ENCODE data around the gene IDH3A. TPM values are rescaled to one million over a fixed set of nuclear protein-coding genes. Genes with fewer than 3 reads are reported as not detected.

Gene IDH3A
- total RNA-seq, 1 donor from 2014 or later, result 41.5 TPM

DNA sequence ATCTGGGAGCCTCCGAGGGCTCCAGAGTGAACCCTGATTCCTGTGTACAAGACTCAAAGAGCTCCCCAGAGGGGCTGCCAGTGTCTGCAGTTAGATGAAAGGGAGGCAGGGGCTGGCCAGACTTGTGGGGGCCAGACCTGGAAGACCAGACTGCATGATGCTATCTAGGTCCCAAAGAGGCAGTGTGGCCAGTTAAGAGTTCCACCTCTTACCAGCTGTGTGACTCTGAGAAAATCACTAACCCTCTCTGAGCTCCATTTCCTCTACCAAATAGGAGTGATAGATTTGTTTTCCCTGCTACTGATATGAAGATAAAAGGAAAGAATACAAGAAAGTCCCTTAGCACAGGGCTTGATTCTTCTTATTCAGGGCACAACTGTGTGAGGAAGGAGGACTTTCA lies 56.2 kb downstream of the IDH3A start:
- Mint-ChIP-seq H3K9me3 (no peaks in the 10 kb centered on the region), H3K36me3 (ENCODE audit: low read depth) (no peaks in the 10 kb centered on the region), H3K4me1 (peaks cover 66% of the 10 kb centered on the region), H3K4me3 (peak overlapping the region; percentile 34), H3K27ac (ENCODE audit: unreplicated experiment) (peak overlapping the region; percentile 67), H3K27me3 (ENCODE audit: low read depth) (no peaks in the 10 kb centered on the region)
- DNase-seq (ENCODE audit: low read depth, low spot score), result no peak
- TF ChIP-seq, protein P1, sequence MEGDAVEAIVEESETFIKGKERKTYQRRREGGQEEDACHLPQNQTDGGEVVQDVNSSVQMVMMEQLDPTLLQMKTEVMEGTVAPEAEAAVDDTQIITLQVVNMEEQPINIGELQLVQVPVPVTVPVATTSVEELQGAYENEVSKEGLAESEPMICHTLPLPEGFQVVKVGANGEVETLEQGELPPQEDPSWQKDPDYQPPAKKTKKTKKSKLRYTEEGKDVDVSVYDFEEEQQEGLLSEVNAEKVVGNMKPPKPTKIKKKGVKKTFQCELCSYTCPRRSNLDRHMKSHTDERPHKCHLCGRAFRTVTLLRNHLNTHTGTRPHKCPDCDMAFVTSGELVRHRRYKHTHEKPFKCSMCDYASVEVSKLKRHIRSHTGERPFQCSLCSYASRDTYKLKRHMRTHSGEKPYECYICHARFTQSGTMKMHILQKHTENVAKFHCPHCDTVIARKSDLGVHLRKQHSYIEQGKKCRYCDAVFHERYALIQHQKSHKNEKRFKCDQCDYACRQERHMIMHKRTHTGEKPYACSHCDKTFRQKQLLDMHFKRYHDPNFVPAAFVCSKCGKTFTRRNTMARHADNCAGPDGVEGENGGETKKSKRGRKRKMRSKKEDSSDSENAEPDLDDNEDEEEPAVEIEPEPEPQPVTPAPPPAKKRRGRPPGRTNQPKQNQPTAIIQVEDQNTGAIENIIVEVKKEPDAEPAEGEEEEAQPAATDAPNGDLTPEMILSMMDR (conservative IDR thresholded peaks at IDR 0.05), result no peak

- TF ChIP-seq, protein P1 (conservative IDR thresholded peaks at IDR 0.05), result no peak
- DNase-seq (ENCODE audit: low read depth, low spot score), result no peak
- Mint-ChIP-seq H3K9me3 (no peaks in the 10 kb centered on the region), H3K4me3 (no peak overlapping the region), H3K27ac (ENCODE audit: unreplicated experiment) (peak overlapping the region; percentile 67), H3K36me3 (ENCODE audit: low read depth) (no peaks in the 10 kb centered on the region), H3K4me1 (peaks cover 66% of the 10 kb centered on the region), H3K27me3 (ENCODE audit: low read depth) (no peaks in the 10 kb centered on the region)
These were observed 56.7 kb downstream of the IDH3A start for GRCh38 chr15:78205856-78206255.

- DNase-seq (ENCODE audit: low read depth, low spot score), result no peak
- Mint-ChIP-seq H3K4me3 (no peak overlapping the region), H3K9me3 (no peaks in the 10 kb centered on the region), H3K36me3 (ENCODE audit: low read depth) (no peaks in the 10 kb centered on the region), H3K27ac (ENCODE audit: unreplicated experiment) (peak overlapping the region; percentile 78), H3K4me1 (peaks cover 69% of the 10 kb centered on the region), H3K27me3 (ENCODE audit: low read depth) (no peaks in the 10 kb centered on the region)
- TF ChIP-seq, protein P1 (conservative IDR thresholded peaks at IDR 0.05), result no peak
These were observed 57.4 kb downstream of the IDH3A start for GRCh38 chr15:78206326-78207109.

GRCh38 chr15:78207110-78207458 lies 57.9 kb downstream of the IDH3A start:
- H3K4me3 Mint-ChIP-seq, result no peak overlapping the region
- H3K36me3 Mint-ChIP-seq (ENCODE audit: low read depth), result no peaks in the 10 kb centered on the region
- TF ChIP-seq, protein P1 (conservative IDR thresholded peaks at IDR 0.05), result no peak
- peaks cover 72% of the 10 kb centered on the region for H3K4me1 Mint-ChIP-seq
- no peaks in the 10 kb centered on the region for H3K9me3 Mint-ChIP-seq
- H3K27me3 Mint-ChIP-seq (ENCODE audit: low read depth), result no peaks in the 10 kb centered on the region
- H3K27ac Mint-ChIP-seq (ENCODE audit: unreplicated experiment), result peak overlapping the region; percentile 87
- DNase-seq (ENCODE audit: low read depth, low spot score), result no peak

DNA sequence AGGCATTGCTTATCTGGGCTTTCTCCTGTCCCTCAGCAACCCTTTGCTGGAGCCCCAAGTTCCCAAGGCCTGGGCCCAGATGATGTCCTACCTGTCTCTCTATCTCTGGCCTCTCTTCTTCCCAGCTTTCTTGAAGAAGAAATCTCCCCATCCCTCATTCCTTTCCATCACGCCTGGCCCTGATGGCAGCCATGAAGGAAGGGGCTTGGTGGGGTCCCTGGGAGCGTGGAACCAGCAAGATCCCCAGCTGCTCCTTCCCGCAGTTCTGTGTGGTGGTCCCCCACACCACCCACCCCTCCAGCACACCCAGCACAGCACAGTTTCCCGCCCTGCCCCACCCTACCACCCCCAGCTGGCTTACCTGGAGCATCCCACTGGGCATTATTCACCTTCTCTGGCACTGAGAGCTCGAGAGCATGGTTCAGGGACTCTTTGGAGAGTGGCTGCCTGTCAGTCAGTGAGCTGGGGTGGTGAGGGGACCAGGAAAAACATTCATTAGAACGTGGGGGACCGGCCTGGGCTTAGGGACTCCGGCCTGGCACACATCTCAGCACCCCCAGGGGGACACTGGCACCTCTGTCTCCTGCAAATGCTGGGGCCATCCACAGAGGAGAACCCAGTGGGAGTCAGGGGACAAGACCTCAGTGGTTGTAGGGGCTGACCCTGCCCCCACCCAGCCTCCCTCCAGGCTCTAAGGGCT lies 58.6 kb downstream of the IDH3A start:
- no peaks in the 10 kb centered on the region for H3K9me3 Mint-ChIP-seq
- no peaks in the 10 kb centered on the region for H3K27me3 Mint-ChIP-seq (ENCODE audit: low read depth)
- H3K4me3 Mint-ChIP-seq, result no peak overlapping the region
- TF ChIP-seq, protein P1 (conservative IDR thresholded peaks at IDR 0.05), result no peak
- DNase-seq (ENCODE audit: low read depth, low spot score), result no peak
- peaks cover 73% of the 10 kb centered on the region for H3K4me1 Mint-ChIP-seq
- H3K36me3 Mint-ChIP-seq (ENCODE audit: low read depth), result no peaks in the 10 kb centered on the region
- peak overlapping the region; percentile 87 for H3K27ac Mint-ChIP-seq (ENCODE audit: unreplicated experiment)
